ENCODE measurements around the gene RAP1A. TPM values are rescaled to one million over a fixed set of nuclear protein-coding genes. Genes with fewer than 3 reads are reported as not detected.

Gene RAP1A
- total and polyA plus RNA-seq, 2 experiments from 2014 or later, result 37.6 to 40.0 TPM

GRCh38 chr1:111729271-111729921, 109.8 kb downstream of the RAP1A start:
- Histone ChIP-seq H4K20me1 (ENCODE audit: insufficient read depth) (no peaks in the 10 kb centered on the region), H3K4me2 (ENCODE audit: unreplicated experiment) (no peak overlapping the region), H3K79me2 (ENCODE audit: insufficient read depth) (no peaks in the 10 kb centered on the region), H3K9ac (no peak overlapping the region), H3K4me1 (ENCODE audit: insufficient read depth) (peaks cover 11% of the 10 kb centered on the region), H3K9me3 (ENCODE audit: low read depth) (no peaks in the 10 kb centered on the region), H3K36me3 (ENCODE audit: low read depth) (no peaks in the 10 kb centered on the region), H3K9me2 (ENCODE audit: insufficient read depth) (no peaks in the 10 kb centered on the region), H3K4me3 (no peak overlapping the region), H2AFZ (no peak overlapping the region), H3F3A (ENCODE audit: insufficient read depth) (no peaks in the 10 kb centered on the region), H3K27me3 (replicated peaks; ENCODE audit: insufficient read depth) (no peaks in the 10 kb centered on the region), H3K27ac (no peak overlapping the region)
- DNase-seq, result no peak
- 65 to 68% methylated on average over 8 of the region's 8 CpGs for WGBS, 2 experiments (ENCODE audit: low coverage in 1 of 2, low lambda C conversion rate in 2 of 2, missing lambda C conversion rate in 2 of 2)
- TF ChIP-seq EZH2phosphoT487 (IDR thresholded peaks at IDR 0.05; ENCODE audit: insufficient read depth, low read depth) (no peak), EZH2 (IDR thresholded peaks at IDR 0.05; ENCODE audit: insufficient read depth, poor library complexity, severe bottlenecking) (no peak)
- in situ Hi-C loops (cut with MboI), result no loop called here

DNA sequence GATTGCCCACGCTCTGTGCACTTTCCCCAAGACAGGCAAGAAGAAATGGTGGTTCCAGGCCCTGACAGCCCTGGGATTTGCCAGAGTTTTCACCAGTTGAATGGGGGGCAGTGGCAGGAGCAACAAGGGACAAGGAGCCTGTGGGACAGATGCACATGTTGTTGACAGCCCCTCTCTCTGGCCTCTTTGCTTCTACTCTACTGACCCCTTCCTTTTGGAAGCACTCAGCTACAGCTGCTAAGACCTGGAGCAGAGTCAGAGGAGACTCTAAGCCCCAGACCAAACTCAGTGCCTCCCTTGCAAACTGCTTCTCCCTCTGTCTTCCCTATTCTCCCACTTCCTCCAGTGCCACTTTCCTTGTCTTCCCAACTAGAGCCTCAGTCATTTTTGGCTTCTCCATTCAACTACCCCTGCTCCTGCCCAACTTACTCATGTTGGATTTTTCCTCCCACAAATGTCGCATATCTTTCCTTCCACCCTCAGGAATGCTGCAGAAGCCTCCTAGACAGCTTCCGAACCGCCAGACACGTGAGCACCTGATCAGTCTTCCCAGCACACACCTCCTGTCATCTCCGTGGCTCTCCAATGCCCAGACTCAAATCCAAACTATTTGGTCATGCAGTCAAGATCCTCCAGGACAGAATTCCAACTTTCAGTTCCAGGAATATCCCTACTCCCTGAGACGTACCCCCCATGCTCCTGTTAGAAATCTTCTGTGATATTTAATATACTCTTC, 110.5 kb downstream of the RAP1A start:
- no peaks in the 10 kb centered on the region for H3K27me3 ChIP-seq (replicated peaks; ENCODE audit: insufficient read depth)
- no peak overlapping the region for H3K4me2 ChIP-seq (ENCODE audit: unreplicated experiment)
- H3K9me3 ChIP-seq (ENCODE audit: low read depth), result no peaks in the 10 kb centered on the region
- in situ Hi-C loops (cut with MboI), result no loop called here
- no peak for DNase-seq
- H3F3A ChIP-seq (ENCODE audit: insufficient read depth), result no peaks in the 10 kb centered on the region
- no peak overlapping the region for H3K27ac ChIP-seq
- H3K4me3 ChIP-seq, result no peak overlapping the region
- TF ChIP-seq EZH2phosphoT487 (IDR thresholded peaks at IDR 0.05; ENCODE audit: insufficient read depth, low read depth), result no peak
- TF ChIP-seq EZH2 (IDR thresholded peaks at IDR 0.05; ENCODE audit: insufficient read depth, poor library complexity, severe bottlenecking), result no peak
- H4K20me1 ChIP-seq (ENCODE audit: insufficient read depth), result no peaks in the 10 kb centered on the region
- H3K79me2 ChIP-seq (ENCODE audit: insufficient read depth), result no peaks in the 10 kb centered on the region
- 78 to 82% methylated on average over 7 of the region's 7 CpGs for WGBS, 2 experiments (ENCODE audit: low coverage in 1 of 2, low lambda C conversion rate in 2 of 2, missing lambda C conversion rate in 2 of 2)
- no peak overlapping the region for H3K9ac ChIP-seq
- no peak overlapping the region for H2AFZ ChIP-seq
- no peaks in the 10 kb centered on the region for H3K36me3 ChIP-seq (ENCODE audit: low read depth)
- peaks cover 11% of the 10 kb centered on the region for H3K4me1 ChIP-seq (ENCODE audit: insufficient read depth)
- H3K9me2 ChIP-seq (ENCODE audit: insufficient read depth), result no peaks in the 10 kb centered on the region

GRCh38 chr1:111730706-111731105, 111.1 kb downstream of the RAP1A start:
- no peaks in the 10 kb centered on the region for H3K79me2 ChIP-seq (ENCODE audit: insufficient read depth)
- H2AFZ ChIP-seq, result no peak overlapping the region

GRCh38 chr1:111731956-111732355, 112.4 kb downstream of the RAP1A start:
- H3K4me2 ChIP-seq (ENCODE audit: unreplicated experiment), result no peak overlapping the region
- no peaks in the 10 kb centered on the region for H3K9me3 ChIP-seq (ENCODE audit: low read depth)
- H3K27me3 ChIP-seq (replicated peaks; ENCODE audit: insufficient read depth), result no peaks in the 10 kb centered on the region
- H3K9me2 ChIP-seq (ENCODE audit: insufficient read depth), result no peaks in the 10 kb centered on the region
- H2AFZ ChIP-seq, result no peak overlapping the region
- no peak overlapping the region for H3K4me3 ChIP-seq
- H3K4me1 ChIP-seq (ENCODE audit: insufficient read depth), result peaks cover 11% of the 10 kb centered on the region
- no peak overlapping the region for H3K27ac ChIP-seq
- no peaks in the 10 kb centered on the region for H3K79me2 ChIP-seq (ENCODE audit: insufficient read depth)
- in situ Hi-C loops (cut with MboI), result no loop called here
- no peak overlapping the region for H3K9ac ChIP-seq
- TF ChIP-seq EZH2phosphoT487 (IDR thresholded peaks at IDR 0.05; ENCODE audit: insufficient read depth, low read depth) (no peak), EZH2 (IDR thresholded peaks at IDR 0.05; ENCODE audit: insufficient read depth, poor library complexity, severe bottlenecking) (no peak)
- DNase-seq, result no peak
- H3F3A ChIP-seq (ENCODE audit: insufficient read depth), result no peaks in the 10 kb centered on the region
- 84 to 88% methylated on average over 6 of the region's 6 CpGs for WGBS, 2 experiments (ENCODE audit: low coverage in 1 of 2, low lambda C conversion rate in 2 of 2, missing lambda C conversion rate in 2 of 2)
- H3K36me3 ChIP-seq (ENCODE audit: low read depth), result no peaks in the 10 kb centered on the region
- no peaks in the 10 kb centered on the region for H4K20me1 ChIP-seq (ENCODE audit: insufficient read depth)

More at GRCh38 chr1:111730706-111731105, 111.1 kb downstream of the RAP1A start:
- Histone ChIP-seq H3K4me1 (ENCODE audit: insufficient read depth) (peaks cover 11% of the 10 kb centered on the region), H3F3A (ENCODE audit: insufficient read depth) (no peaks in the 10 kb centered on the region), H3K27ac (no peak overlapping the region), H3K36me3 (ENCODE audit: low read depth) (no peaks in the 10 kb centered on the region), H3K9me3 (ENCODE audit: low read depth) (no peaks in the 10 kb centered on the region), H3K27me3 (replicated peaks; ENCODE audit: insufficient read depth) (no peaks in the 10 kb centered on the region), H3K4me3 (no peak overlapping the region), H4K20me1 (ENCODE audit: insufficient read depth) (no peaks in the 10 kb centered on the region), H3K9me2 (ENCODE audit: insufficient read depth) (no peaks in the 10 kb centered on the region), H3K4me2 (ENCODE audit: unreplicated experiment) (no peak overlapping the region), H3K9ac (no peak overlapping the region)
- TF ChIP-seq EZH2phosphoT487 (IDR thresholded peaks at IDR 0.05; ENCODE audit: insufficient read depth, low read depth), result no peak
- no peak for TF ChIP-seq EZH2 (IDR thresholded peaks at IDR 0.05; ENCODE audit: insufficient read depth, poor library complexity, severe bottlenecking)
- 69 to 71% methylated on average over 4 of the region's 4 CpGs for WGBS, 2 experiments (ENCODE audit: low coverage in 1 of 2, low lambda C conversion rate in 2 of 2, missing lambda C conversion rate in 2 of 2)
- DNase-seq, result no peak
- in situ Hi-C loops (cut with MboI), result no loop called here

All from GM23248 (cell line).